GM12878 (cell line): ENCODE measurements around the gene CCL4. TPM values are rescaled to one million over a fixed set of nuclear protein-coding genes. Genes with fewer than 3 reads are reported as not detected.

ENCODE experiments used
- DPF2 ChIP-seq: fragments of 450-650 bp; IDR thresholded peaks from 2 replicates; pipeline ENCODE4 v1.6.1; 2017; ENCODE audit warnings: mild to moderate bottlenecking
- E2F4 ChIP-seq: IDR thresholded peaks from 2 replicates; pipeline ENCODE4 v1.6.1; 2012; ENCODE audit warnings: low read depth, low read length, improper control_type of control experiment
- E4F1 ChIP-seq: fragments of 450-650 bp; IDR thresholded peaks from 2 replicates; pipeline ENCODE4 v1.6.1; 2018; ENCODE audit warnings: borderline replicate concordance, mild to moderate bottlenecking; ENCODE audit not compliant: partially characterized antibody
- GABPA ChIP-seq: IDR thresholded peaks from 2 replicates; pipeline ENCODE4 v1.6.1; 2014; ENCODE audit warnings: antibody characterized with exemption, low read depth, mild to moderate bottlenecking, inconsistent platforms
- NFYA ChIP-seq: IDR thresholded peaks from 2 replicates; pipeline ENCODE4 v1.6.1; 2011; ENCODE audit warnings: low read depth, mild to moderate bottlenecking, low read length, improper control_type of control experiment, borderline replicate concordance
- NFYB ChIP-seq: IDR thresholded peaks from 2 replicates; pipeline ENCODE4 v1.6.1; 2011; ENCODE audit warnings: low read depth, mild to moderate bottlenecking, low read length, improper control_type of control experiment, moderate library complexity; ENCODE audit not compliant: insufficient read depth
- ZBED1 ChIP-seq: IDR thresholded peaks from 2 replicates; pipeline ENCODE4 v1.6.1; 2016; ENCODE audit warnings: borderline replicate concordance
- ZBTB40 ChIP-seq: fragments of 450-650 bp; IDR thresholded peaks from 2 replicates; pipeline ENCODE4 v1.6.1; 2016; ENCODE audit warnings: mild to moderate bottlenecking, moderate library complexity, borderline replicate concordance
- ZSCAN29 ChIP-seq: fragments of 450-650 bp; IDR thresholded peaks from 2 replicates; pipeline ENCODE4 v1.6.1; 2017; ENCODE audit warnings: mild to moderate bottlenecking, moderate library complexity
- polyA plus RNA-seq, 11 experiments: library from polyadenylated mRNA; depleted of rRNA in 4 of 11; unstranded in 6 of 11; stranded (reverse) in 5 of 11; fragments of >200 nt; fragmentation: Nextera tagmentation in 4 of 11; fragmentation: Illumina TruSeq in 1 of 11; extraction: Ambion mirVana in 4 of 11; extraction: Trizol in 1 of 11; gene quantifications; 1 replicate in 1 of 11; 2 replicates in 10 of 11; pipeline versions ENCODE4 v1.2.1 to v1.2.3, GENCODE V29; 2011 to 2016; ENCODE audit warnings: inconsistent platforms in 2 of 11, missing spikeins in 2 of 11, low read depth in 1 of 11
- total RNA-seq, 4 experiments: library from RNA; depleted of rRNA in 3 of 4; stranded (reverse); fragments of >200 nt in 3 of 4; fragmentation: Illumina TruSeq in 1 of 4; extraction: Trizol in 1 of 4; gene quantifications; 2 replicates each; pipeline versions ENCODE4 v1.2.1 to v1.2.3, GENCODE V29; 2013 to 2021
- TF ChIP-seq, protein P1 (sequence below): fragments of 450-650 bp; IDR thresholded peaks from 2 replicates; pipeline ENCODE4 v1.6.1; 2018; ENCODE audit warnings: mild to moderate bottlenecking, low read depth, moderate library complexity; ENCODE audit not compliant: partially characterized antibody
- TF ChIP-seq, protein P2 (sequence below): IDR thresholded peaks from 2 replicates; pipeline ENCODE4 v1.6.1; 2012; ENCODE audit warnings: mild to moderate bottlenecking, low read depth, low read length
- TF ChIP-seq, protein P3 (sequence below): IDR thresholded peaks from 2 replicates; pipeline ENCODE4 v1.6.1; 2011; ENCODE audit warnings: borderline replicate concordance, low read depth, mild to moderate bottlenecking, moderate library complexity, low read length; ENCODE audit not compliant: insufficient read depth, poor library complexity, severe bottlenecking

Gene CCL4
- total and polyA plus RNA-seq, 10 of the 15 experiments (the other 5 are each of a cell fraction or from before 2014, with no cell fraction given) = 18.7 to 741 (median 79.4) TPM

- no peak for TF ChIP-seq E2F4
- TF ChIP-seq, protein P1, sequence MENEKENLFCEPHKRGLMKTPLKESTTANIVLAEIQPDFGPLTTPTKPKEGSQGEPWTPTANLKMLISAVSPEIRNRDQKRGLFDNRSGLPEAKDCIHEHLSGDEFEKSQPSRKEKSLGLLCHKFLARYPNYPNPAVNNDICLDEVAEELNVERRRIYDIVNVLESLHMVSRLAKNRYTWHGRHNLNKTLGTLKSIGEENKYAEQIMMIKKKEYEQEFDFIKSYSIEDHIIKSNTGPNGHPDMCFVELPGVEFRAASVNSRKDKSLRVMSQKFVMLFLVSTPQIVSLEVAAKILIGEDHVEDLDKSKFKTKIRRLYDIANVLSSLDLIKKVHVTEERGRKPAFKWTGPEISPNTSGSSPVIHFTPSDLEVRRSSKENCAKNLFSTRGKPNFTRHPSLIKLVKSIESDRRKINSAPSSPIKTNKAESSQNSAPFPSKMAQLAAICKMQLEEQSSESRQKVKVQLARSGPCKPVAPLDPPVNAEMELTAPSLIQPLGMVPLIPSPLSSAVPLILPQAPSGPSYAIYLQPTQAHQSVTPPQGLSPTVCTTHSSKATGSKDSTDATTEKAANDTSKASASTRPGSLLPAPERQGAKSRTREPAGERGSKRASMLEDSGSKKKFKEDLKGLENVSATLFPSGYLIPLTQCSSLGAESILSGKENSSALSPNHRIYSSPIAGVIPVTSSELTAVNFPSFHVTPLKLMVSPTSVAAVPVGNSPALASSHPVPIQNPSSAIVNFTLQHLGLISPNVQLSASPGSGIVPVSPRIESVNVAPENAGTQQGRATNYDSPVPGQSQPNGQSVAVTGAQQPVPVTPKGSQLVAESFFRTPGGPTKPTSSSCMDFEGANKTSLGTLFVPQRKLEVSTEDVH = no peak
- no peak for TF ChIP-seq DPF2
- TF ChIP-seq, protein P2, sequence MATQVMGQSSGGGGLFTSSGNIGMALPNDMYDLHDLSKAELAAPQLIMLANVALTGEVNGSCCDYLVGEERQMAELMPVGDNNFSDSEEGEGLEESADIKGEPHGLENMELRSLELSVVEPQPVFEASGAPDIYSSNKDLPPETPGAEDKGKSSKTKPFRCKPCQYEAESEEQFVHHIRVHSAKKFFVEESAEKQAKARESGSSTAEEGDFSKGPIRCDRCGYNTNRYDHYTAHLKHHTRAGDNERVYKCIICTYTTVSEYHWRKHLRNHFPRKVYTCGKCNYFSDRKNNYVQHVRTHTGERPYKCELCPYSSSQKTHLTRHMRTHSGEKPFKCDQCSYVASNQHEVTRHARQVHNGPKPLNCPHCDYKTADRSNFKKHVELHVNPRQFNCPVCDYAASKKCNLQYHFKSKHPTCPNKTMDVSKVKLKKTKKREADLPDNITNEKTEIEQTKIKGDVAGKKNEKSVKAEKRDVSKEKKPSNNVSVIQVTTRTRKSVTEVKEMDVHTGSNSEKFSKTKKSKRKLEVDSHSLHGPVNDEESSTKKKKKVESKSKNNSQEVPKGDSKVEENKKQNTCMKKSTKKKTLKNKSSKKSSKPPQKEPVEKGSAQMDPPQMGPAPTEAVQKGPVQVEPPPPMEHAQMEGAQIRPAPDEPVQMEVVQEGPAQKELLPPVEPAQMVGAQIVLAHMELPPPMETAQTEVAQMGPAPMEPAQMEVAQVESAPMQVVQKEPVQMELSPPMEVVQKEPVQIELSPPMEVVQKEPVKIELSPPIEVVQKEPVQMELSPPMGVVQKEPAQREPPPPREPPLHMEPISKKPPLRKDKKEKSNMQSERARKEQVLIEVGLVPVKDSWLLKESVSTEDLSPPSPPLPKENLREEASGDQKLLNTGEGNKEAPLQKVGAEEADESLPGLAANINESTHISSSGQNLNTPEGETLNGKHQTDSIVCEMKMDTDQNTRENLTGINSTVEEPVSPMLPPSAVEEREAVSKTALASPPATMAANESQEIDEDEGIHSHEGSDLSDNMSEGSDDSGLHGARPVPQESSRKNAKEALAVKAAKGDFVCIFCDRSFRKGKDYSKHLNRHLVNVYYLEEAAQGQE = no peak
- peak; percentile 64; the same call in 1 of the 2 replicates for TF ChIP-seq ZBTB40
- TF ChIP-seq NFYA = no peak
- TF ChIP-seq E4F1 = no peak
- no peak for TF ChIP-seq GABPA
- no peak for TF ChIP-seq NFYB
- TF ChIP-seq, protein P3, sequence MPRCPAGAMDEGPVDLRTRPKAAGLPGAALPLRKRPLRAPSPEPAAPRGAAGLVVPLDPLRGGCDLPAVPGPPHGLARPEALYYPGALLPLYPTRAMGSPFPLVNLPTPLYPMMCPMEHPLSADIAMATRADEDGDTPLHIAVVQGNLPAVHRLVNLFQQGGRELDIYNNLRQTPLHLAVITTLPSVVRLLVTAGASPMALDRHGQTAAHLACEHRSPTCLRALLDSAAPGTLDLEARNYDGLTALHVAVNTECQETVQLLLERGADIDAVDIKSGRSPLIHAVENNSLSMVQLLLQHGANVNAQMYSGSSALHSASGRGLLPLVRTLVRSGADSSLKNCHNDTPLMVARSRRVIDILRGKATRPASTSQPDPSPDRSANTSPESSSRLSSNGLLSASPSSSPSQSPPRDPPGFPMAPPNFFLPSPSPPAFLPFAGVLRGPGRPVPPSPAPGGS = no peak
- TF ChIP-seq ZBED1 = no peak
- no peak for TF ChIP-seq ZSCAN29
These were observed 45.1 kb downstream of the CCL4 start (continued) for GRCh38 chr17:36148559-36149295.
